ENCODE data around the gene AGAP5. TPM values are rescaled to one million over a fixed set of nuclear protein-coding genes. Genes with fewer than 3 reads are reported as not detected.
"Not testable (repeated sequence)": the region's sequence is repeated elsewhere in the genome, so short reads cannot be mapped to it uniquely, and the experiment has no call there.

Gene AGAP5
- total and polyA plus RNA-seq, 7 experiments from 2014 or later, result 7.8 to 16.6 (median 10.5) TPM; not detected in 2

DNA sequence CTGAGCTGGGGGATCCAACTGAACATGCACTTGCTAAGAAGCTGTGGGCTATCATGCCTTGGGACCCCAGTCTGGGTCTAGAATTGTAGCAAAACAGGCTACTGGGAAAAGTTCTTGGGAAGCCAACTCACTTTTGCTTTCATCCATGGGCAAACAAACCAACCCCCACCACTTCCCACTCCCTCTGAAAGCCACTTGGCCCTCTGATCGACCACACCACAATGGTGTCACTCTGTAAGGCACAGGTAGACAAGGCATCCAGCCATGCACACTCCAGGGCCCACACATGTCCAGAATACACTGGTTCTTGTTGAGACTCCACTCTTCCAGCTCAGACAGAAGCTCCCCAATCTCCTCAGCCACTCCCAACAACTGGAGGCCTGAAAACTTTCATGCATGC lies 10.2 kb upstream of the AGAP5 start:
- H3K36me3 ChIP-seq (ENCODE audit: control insufficient read depth in 2 of 3, insufficient read depth in 3 of 3, low read length in 3 of 3); H3K27me3 ChIP-seq (ENCODE audit: control insufficient read depth in 2 of 2, insufficient read depth in 2 of 2, low read length in 2 of 2); ATAC-seq; CTCF ChIA-PET; DNase-seq; H3K27me3 Mint-ChIP-seq; H3K9me3 Mint-ChIP-seq; H3K4me3 ChIP-seq (ENCODE audit: low read length); H3K27ac ChIP-seq (ENCODE audit: low read depth, low read length); H3K4me1 ChIP-seq (ENCODE audit: control insufficient read depth in 2 of 2, insufficient read depth in 2 of 2, low read length in 2 of 2); H3K9me3 ChIP-seq (ENCODE audit: control insufficient read depth in 2 of 3, low read length in 3 of 3); H3K4me3 Mint-ChIP-seq; intact Hi-C loops (cut with micrococcal nuclease); H3K27ac Mint-ChIP-seq; H3K4me1 Mint-ChIP-seq: not testable (repeated sequence)
- peaks cover 0 to 38% (median 13%) of the 10 kb centered on the region in 5 donors for H3K36me3 Mint-ChIP-seq
- POLR2A ChIA-PET, result interaction anchor here (0.8 kb wide), 1 partner anchor 121 kb away, joined by 4 read pairs; no protein-coding TSS in a partner anchor

DNA sequence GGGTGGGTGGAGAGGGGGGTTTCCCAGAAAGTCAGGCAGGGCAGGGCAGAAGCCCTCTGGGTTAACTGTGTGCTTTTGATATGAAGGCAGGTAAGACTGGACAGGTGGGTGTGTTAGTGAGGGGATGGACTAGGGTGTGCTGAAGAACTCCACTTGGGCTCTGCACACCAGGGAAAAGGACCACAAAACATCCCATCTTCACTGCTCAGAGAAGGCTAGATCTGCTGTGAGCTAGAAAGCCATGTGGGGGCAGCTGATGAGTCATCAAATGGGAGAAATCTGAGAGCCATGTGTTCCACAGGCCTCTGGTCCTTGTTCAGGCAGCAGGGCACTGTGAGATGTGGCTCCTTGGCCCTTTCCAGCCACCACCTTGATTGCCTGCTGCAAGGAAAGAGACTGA lies 9.7 kb upstream of the AGAP5 start:
- H3K4me1 Mint-ChIP-seq; H3K9me3 Mint-ChIP-seq; intact Hi-C loops (cut with micrococcal nuclease); ATAC-seq; H3K27ac ChIP-seq (ENCODE audit: low read depth, low read length); H3K4me3 ChIP-seq (ENCODE audit: low read length); CTCF ChIA-PET; H3K4me1 ChIP-seq (ENCODE audit: control insufficient read depth in 2 of 2, insufficient read depth in 2 of 2, low read length in 2 of 2); H3K27me3 ChIP-seq (ENCODE audit: control insufficient read depth in 2 of 2, insufficient read depth in 2 of 2, low read length in 2 of 2); DNase-seq; H3K36me3 ChIP-seq (ENCODE audit: control insufficient read depth in 2 of 3, insufficient read depth in 3 of 3, low read length in 3 of 3); H3K27ac Mint-ChIP-seq; H3K4me3 Mint-ChIP-seq; H3K27me3 Mint-ChIP-seq; H3K9me3 ChIP-seq (ENCODE audit: control insufficient read depth in 2 of 3, low read length in 3 of 3): not testable (repeated sequence)
- H3K36me3 Mint-ChIP-seq, result peaks cover 0 to 33% (median 13%) of the 10 kb centered on the region in 5 donors
- POLR2A ChIA-PET, result interaction anchor here (0.8 kb wide), 1 partner anchor 121 kb away, joined by 4 read pairs; no protein-coding TSS in a partner anchor

DNA sequence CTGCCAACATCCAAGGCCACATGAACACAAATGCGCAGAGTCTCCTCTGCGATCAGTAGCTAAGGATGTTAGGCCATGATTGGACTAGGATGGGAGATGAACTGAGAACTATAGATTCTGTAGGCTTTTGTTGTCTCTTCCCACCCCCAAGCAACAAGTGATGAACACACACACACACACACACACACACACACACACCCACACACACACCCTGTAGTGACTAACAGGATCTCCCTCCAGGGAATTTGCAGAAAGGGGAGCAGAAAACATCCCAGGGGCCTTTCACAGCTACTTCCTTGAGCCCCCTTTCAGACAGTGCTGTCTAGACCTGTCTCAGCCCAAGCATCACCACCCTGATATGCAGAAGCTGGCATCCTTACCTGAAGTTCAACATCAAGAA lies 8.6 kb upstream of the AGAP5 start:
- CTCF ChIA-PET, H3K27ac Mint-ChIP-seq: not testable (repeated sequence)

DNA sequence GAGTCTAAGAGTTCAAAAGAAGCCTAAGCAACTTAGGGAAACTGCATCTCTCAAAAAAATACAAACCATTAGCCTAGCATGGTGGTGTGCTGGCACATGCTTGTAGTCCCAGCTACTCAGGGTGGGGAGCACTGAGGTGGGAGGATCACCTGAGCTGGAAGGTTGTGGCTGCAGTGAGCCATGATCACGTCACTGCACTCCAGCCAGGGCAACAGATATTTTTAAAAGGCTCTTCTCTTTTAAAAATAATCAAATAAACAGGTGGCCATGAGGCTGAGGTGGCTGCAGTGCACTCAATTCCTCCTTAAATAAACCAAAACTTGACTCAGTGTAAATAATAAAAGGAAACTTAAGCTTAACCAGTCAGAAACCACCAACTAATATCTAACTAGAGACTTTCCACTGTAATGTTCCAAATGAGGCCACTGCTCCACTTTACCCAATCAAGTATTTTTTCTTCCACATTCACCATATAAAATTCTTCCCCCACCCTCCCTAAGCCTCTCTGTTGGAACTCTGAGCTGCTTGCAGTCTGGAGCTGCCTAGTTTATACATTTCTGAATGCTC lies 7.7 kb upstream of the AGAP5 start:
- CTCF ChIA-PET; intact Hi-C loops (cut with micrococcal nuclease); H3K4me1 Mint-ChIP-seq; ATAC-seq; POLR2A ChIA-PET; H3K9me3 Mint-ChIP-seq; H3K9me3 ChIP-seq (ENCODE audit: control insufficient read depth in 2 of 3, low read length in 3 of 3); H3K27ac ChIP-seq (ENCODE audit: low read depth, low read length); H3K27me3 Mint-ChIP-seq; H3K27ac Mint-ChIP-seq; DNase-seq; H3K4me3 ChIP-seq (ENCODE audit: low read length); H3K36me3 ChIP-seq (ENCODE audit: control insufficient read depth in 2 of 3, insufficient read depth in 3 of 3, low read length in 3 of 3); H3K4me1 ChIP-seq (ENCODE audit: control insufficient read depth in 2 of 2, insufficient read depth in 2 of 2, low read length in 2 of 2); H3K4me3 Mint-ChIP-seq; H3K27me3 ChIP-seq (ENCODE audit: control insufficient read depth in 2 of 2, insufficient read depth in 2 of 2, low read length in 2 of 2): not testable (repeated sequence)
- H3K36me3 Mint-ChIP-seq, result peaks cover 4 to 34% (median 15%) of the 10 kb centered on the region in 5 donors

More for the DNA sequence above, 8.6 kb upstream of the AGAP5 start:
- H3K4me1 ChIP-seq (ENCODE audit: control insufficient read depth in 2 of 2, insufficient read depth in 2 of 2, low read length in 2 of 2); H3K27me3 ChIP-seq (ENCODE audit: control insufficient read depth in 2 of 2, insufficient read depth in 2 of 2, low read length in 2 of 2); H3K4me3 Mint-ChIP-seq; ATAC-seq; H3K4me3 ChIP-seq (ENCODE audit: low read length); intact Hi-C loops (cut with micrococcal nuclease); POLR2A ChIA-PET; H3K36me3 ChIP-seq (ENCODE audit: control insufficient read depth in 2 of 3, insufficient read depth in 3 of 3, low read length in 3 of 3); H3K4me1 Mint-ChIP-seq; H3K9me3 Mint-ChIP-seq; H3K27ac ChIP-seq (ENCODE audit: low read depth, low read length); DNase-seq; H3K27me3 Mint-ChIP-seq; H3K9me3 ChIP-seq (ENCODE audit: control insufficient read depth in 2 of 3, low read length in 3 of 3): not testable (repeated sequence)
- H3K36me3 Mint-ChIP-seq, result peaks cover 2 to 35% (median 13%) of the 10 kb centered on the region in 5 donors

DNA sequence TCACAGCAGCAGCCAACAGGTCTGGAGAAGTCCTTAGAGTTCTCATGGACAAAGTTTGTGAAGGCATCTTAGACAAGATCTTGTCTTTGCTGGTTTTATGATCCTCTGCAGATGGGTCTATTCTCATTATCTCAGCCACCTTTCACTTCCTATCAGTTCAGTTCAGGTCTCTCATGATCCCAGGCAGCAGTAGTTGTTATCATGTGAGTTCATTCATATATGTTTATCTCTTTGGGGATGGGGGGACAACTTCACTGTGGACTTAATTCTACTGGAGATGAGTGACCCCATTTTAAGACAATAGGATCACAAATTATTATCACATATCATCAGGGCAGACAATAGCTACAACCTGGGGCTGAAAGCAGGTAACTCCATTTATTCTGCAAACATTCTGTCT lies 6.0 kb upstream of the AGAP5 start:
- H3K4me1 Mint-ChIP-seq; H3K9me3 Mint-ChIP-seq; H3K9me3 ChIP-seq (ENCODE audit: control insufficient read depth in 2 of 3, low read length in 3 of 3); H3K27ac ChIP-seq (ENCODE audit: low read depth, low read length); H3K27ac Mint-ChIP-seq; DNase-seq; H3K36me3 ChIP-seq (ENCODE audit: control insufficient read depth in 2 of 3, insufficient read depth in 3 of 3, low read length in 3 of 3); H3K27me3 Mint-ChIP-seq; H3K27me3 ChIP-seq (ENCODE audit: control insufficient read depth in 2 of 2, insufficient read depth in 2 of 2, low read length in 2 of 2); H3K4me3 Mint-ChIP-seq; CTCF ChIA-PET; POLR2A ChIA-PET; H3K4me3 ChIP-seq (ENCODE audit: low read length); intact Hi-C loops (cut with micrococcal nuclease); ATAC-seq; H3K4me1 ChIP-seq (ENCODE audit: control insufficient read depth in 2 of 2, insufficient read depth in 2 of 2, low read length in 2 of 2): not testable (repeated sequence)
- peaks cover 4 to 34% (median 15%) of the 10 kb centered on the region in 5 donors for H3K36me3 Mint-ChIP-seq

DNA sequence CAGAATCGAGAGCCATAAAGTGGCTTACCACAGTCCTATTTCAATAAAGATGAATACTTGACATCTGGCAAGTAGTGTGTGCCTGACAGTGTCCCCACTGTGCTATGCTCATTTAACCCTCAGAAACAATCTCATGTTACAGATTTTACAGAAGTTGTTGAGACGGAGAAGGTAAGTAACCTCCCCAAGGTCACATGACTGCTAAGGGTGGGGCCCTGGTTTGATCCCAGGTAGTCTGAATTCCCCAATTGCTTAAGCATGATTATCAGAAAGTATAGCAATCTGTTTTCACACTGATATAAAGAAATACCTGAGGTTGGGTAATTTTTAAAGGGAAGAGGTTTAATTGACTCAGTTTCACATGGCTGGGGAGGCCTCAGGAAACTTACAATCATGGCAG lies 910 bp upstream of the AGAP5 start:
- ATAC-seq; H3K27me3 ChIP-seq (ENCODE audit: control insufficient read depth in 2 of 2, insufficient read depth in 2 of 2, low read length in 2 of 2); H3K36me3 ChIP-seq (ENCODE audit: control insufficient read depth in 2 of 3, insufficient read depth in 3 of 3, low read length in 3 of 3); intact Hi-C loops (cut with micrococcal nuclease); CTCF ChIA-PET; H3K4me3 Mint-ChIP-seq; H3K4me1 ChIP-seq (ENCODE audit: control insufficient read depth in 2 of 2, insufficient read depth in 2 of 2, low read length in 2 of 2); DNase-seq; H3K27ac Mint-ChIP-seq; H3K9me3 ChIP-seq (ENCODE audit: control insufficient read depth in 2 of 3, low read length in 3 of 3); H3K27ac ChIP-seq (ENCODE audit: low read depth, low read length); H3K4me1 Mint-ChIP-seq; H3K27me3 Mint-ChIP-seq; H3K4me3 ChIP-seq (ENCODE audit: low read length); POLR2A ChIA-PET; H3K9me3 Mint-ChIP-seq: not testable (repeated sequence)
- peaks cover 4 to 27% (median 12%) of the 10 kb centered on the region in 5 donors for H3K36me3 Mint-ChIP-seq

DNA sequence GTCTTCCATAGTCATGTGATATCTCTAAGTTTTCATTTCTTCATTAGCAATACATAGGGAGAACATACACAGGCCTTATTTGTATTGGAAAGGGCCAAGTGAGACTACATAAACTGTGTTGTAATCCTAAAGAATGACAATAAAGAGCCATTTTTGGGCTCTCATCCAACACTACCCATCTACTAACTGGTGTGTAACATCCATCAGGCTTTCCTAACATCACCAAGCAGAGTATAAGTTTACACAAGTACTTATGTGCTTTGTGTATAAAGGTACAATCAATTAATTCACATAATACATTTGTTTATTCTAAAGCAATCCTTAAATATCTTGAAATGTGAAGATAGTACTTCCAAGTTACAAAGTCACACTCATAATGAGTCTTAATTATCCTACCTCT lies 2.6 kb downstream of the AGAP5 start:
- H3K9me3 Mint-ChIP-seq; H3K27ac Mint-ChIP-seq; H3K4me3 ChIP-seq (ENCODE audit: low read length); intact Hi-C loops (cut with micrococcal nuclease); ATAC-seq; H3K9me3 ChIP-seq (ENCODE audit: control insufficient read depth in 2 of 3, low read length in 3 of 3); H3K4me3 Mint-ChIP-seq; POLR2A ChIA-PET; H3K27me3 ChIP-seq (ENCODE audit: control insufficient read depth in 2 of 2, insufficient read depth in 2 of 2, low read length in 2 of 2); H3K4me1 Mint-ChIP-seq; H3K27me3 Mint-ChIP-seq; CTCF ChIA-PET; H3K27ac ChIP-seq (ENCODE audit: low read depth, low read length); DNase-seq; H3K4me1 ChIP-seq (ENCODE audit: control insufficient read depth in 2 of 2, insufficient read depth in 2 of 2, low read length in 2 of 2); H3K36me3 ChIP-seq (ENCODE audit: control insufficient read depth in 2 of 3, insufficient read depth in 3 of 3, low read length in 3 of 3): not testable (repeated sequence)
- peaks cover 0 to 20% (median 4%) of the 10 kb centered on the region in 5 donors for H3K36me3 Mint-ChIP-seq

All from naive thymus-derived CD4-positive, alpha-beta T cell (primary cell).